Left lung (tissue), 10 donors: Measurements from ENCODE around the gene PGGHG. TPM values are rescaled to one million over a fixed set of nuclear protein-coding genes. Genes with fewer than 3 reads are reported as not detected.

Experiments used
- ATAC-seq: fragments of 200-7000 bp; cut with Tn5 transposase; one replicate; pipeline ENCODE4 v1.9.1; 2020; ENCODE audit warnings: moderate library complexity
- DNase-seq, 4 donors: peaks; one replicate each; pipeline ENCODE4 v3.0.0-alpha.2; 2013 to 2020
- H3K27ac ChIP-seq, 2 donors: fragments of 200-600 bp; sonication (generic) in 1 of 2; one replicate each; pipeline versions ENCODE4 v1.5.0 to v1.8.0; 2020 to 2021
- H3K27me3 ChIP-seq, 2 donors: fragments of 200-600 bp; sonication (generic) in 1 of 2; one replicate each; pipeline versions ENCODE4 v1.5.0 to v1.8.0; 2020 to 2021
- H3K36me3 ChIP-seq, 2 donors: fragments of 200-600 bp; sonication (generic) in 1 of 2; one replicate each; pipeline versions ENCODE4 v1.5.0 to v1.8.0; 2020 to 2021
- H3K4me1 ChIP-seq, 2 donors: fragments of 200-600 bp; one replicate each; pipeline ENCODE4 v1.8.0; 2021
- H3K4me3 ChIP-seq, 2 donors: fragments of 200-600 bp; sonication (generic) in 1 of 2; one replicate each; pipeline versions ENCODE4 v1.5.0 to v1.8.0; 2020 to 2021; ENCODE audit warnings: mild to moderate bottlenecking in 1 of 2
- H3K9me3 ChIP-seq, 2 donors: fragments of 200-600 bp; sonication (generic) in 1 of 2; one replicate each; pipeline versions ENCODE4 v1.5.0 to v1.8.0; 2020 to 2021
- intact Hi-C, 2 donors: fragments of 100-400 bp; cut with DNase I; formaldehyde crosslinking; loops; one replicate each; pipeline versions ENCODE4 v1.11.2 to v1.14.2; 2022
- polyA plus RNA-seq, 6 donors: library from polyadenylated mRNA; unstranded; fragments of 120-200 nt; gene quantifications; one replicate each; pipeline ENCODE4 v1.2.1, GENCODE V29; 2013; ENCODE audit not compliant: insufficient read length in 6 of 6
- total RNA-seq, 2 donors: library from RNA; stranded (reverse); fragmentation: NEBNext Ultra II Directional; extraction: Animal tissue kit (Norgen Biotek cat#: 25700); gene quantifications; one replicate each; pipeline ENCODE4 v1.2.1, GENCODE V29; 2021
- TF ChIP-seq, protein P1 (sequence below), 2 donors: fragments of 200-600 bp; sonication (generic) in 1 of 2; IDR thresholded peaks; one replicate each; pipeline versions ENCODE4 v1.5.0 to v1.8.0; 2021; ENCODE audit warnings: antibody characterized with exemption in 2 of 2
- donor health status: DM: no; HTN: yes; CAD: no.
- donor health status: DM: no; HTN: no; CAD: no.

PGGHG gene
- total and polyA plus RNA-seq, 8 donors: 14.2 to 75.3 (median 21.0) TPM

GRCh38 chr11:335779-336658 is 47.1 kb downstream of the PGGHG start:
- TF ChIP-seq, protein P1, sequence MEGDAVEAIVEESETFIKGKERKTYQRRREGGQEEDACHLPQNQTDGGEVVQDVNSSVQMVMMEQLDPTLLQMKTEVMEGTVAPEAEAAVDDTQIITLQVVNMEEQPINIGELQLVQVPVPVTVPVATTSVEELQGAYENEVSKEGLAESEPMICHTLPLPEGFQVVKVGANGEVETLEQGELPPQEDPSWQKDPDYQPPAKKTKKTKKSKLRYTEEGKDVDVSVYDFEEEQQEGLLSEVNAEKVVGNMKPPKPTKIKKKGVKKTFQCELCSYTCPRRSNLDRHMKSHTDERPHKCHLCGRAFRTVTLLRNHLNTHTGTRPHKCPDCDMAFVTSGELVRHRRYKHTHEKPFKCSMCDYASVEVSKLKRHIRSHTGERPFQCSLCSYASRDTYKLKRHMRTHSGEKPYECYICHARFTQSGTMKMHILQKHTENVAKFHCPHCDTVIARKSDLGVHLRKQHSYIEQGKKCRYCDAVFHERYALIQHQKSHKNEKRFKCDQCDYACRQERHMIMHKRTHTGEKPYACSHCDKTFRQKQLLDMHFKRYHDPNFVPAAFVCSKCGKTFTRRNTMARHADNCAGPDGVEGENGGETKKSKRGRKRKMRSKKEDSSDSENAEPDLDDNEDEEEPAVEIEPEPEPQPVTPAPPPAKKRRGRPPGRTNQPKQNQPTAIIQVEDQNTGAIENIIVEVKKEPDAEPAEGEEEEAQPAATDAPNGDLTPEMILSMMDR (IDR thresholded peaks at IDR 0.05): no peak
- Histone ChIP-seq H3K27ac (peak overlapping the region; percentile 45 to 63), H3K36me3 (no peaks in the 10 kb centered on the region), H3K27me3 (no peaks in the 10 kb centered on the region), H3K9me3 (no peaks in the 10 kb centered on the region), H3K4me3 (no peak overlapping the region), H3K4me1 (peaks cover 6 to 19% of the 10 kb centered on the region in 2 donors)
- DNase-seq (peak in 1 of 4 donors; percentile 67), ATAC-seq (peak; percentile 43)
- intact Hi-C loops: no loop called here

DNA sequence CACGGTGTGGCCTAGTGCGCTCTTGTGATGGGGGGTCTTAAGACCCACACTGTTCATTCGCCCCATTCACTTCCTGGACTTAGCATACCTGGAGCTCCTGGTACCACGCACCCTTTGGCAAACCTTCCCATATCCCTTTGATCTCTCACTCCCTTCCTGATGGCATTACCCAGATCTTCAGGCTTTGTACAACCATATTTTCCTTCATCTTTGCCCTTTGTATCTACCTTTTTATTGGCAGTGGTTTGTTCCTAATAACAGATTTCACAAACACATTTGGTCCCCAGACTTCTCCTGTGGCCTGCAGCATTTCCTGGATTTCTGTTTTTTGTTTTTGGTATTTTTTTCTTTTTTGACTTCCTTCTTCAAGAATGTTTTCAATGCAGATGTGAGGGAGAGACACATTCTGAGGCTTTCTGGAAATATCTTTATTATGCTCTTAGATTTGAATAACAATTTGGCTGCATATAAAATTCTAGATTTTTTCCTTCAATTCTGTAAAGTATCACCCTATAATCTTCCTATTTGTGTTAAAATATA is 47.8 kb downstream of the PGGHG start:
- DNase-seq: no peak
- Histone ChIP-seq H3K4me3 (no peak overlapping the region), H3K36me3 (no peaks in the 10 kb centered on the region), H3K27me3 (no peaks in the 10 kb centered on the region), H3K9me3 (no peaks in the 10 kb centered on the region), H3K4me1 (peaks cover 6 to 19% of the 10 kb centered on the region in 2 donors), H3K27ac (peak overlapping the region in 1 of 2 donors; percentile 63)
- no peak for ATAC-seq
- TF ChIP-seq, protein P1 (IDR thresholded peaks at IDR 0.05): no peak
- intact Hi-C loops: no loop called here

DNA sequence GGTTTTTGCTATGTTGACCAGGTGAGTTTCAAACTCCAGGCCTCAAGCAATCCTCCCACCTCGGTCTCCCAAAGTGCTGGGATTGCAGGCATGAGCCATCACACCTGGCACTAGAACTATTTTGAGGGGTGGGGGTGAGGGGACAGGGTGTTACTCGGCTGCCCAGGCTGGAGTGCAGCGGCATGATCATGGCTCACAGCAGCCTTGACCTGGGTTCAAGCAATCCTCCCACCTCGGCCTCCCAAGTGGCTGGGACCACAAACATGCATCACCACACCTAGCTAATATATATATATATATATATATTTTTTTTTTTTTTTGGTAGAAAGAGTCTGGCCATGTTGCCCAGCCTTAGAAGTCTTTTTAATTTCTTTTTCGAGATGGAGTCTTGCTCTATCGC is 48.8 kb downstream of the PGGHG start:
- intact Hi-C loops: no loop called here
- ATAC-seq (no peak), DNase-seq (no peak)
- Histone ChIP-seq H3K4me3 (no peak overlapping the region), H3K27ac (no peak overlapping the region), H3K4me1 (peaks cover 6 to 19% of the 10 kb centered on the region in 2 donors), H3K27me3 (no peaks in the 10 kb centered on the region), H3K36me3 (no peaks in the 10 kb centered on the region), H3K9me3 (no peaks in the 10 kb centered on the region)
- TF ChIP-seq, protein P1 (IDR thresholded peaks at IDR 0.05): no peak

GRCh38 chr11:339963-340362 is 51.0 kb downstream of the PGGHG start:
- H3K4me3 ChIP-seq: no peak overlapping the region
- intact Hi-C loops: no loop called here
- no peaks in the 10 kb centered on the region for H3K27me3 ChIP-seq
- H3K36me3 ChIP-seq: no peaks in the 10 kb centered on the region
- DNase-seq (no peak), ATAC-seq (no peak)
- no peak overlapping the region for H3K27ac ChIP-seq
- no peaks in the 10 kb centered on the region for H3K9me3 ChIP-seq
- TF ChIP-seq, protein P1 (IDR thresholded peaks at IDR 0.05): no peak
- H3K4me1 ChIP-seq: peaks cover 6 to 16% of the 10 kb centered on the region in 2 donors
